Muscle layer of colon (tissue), 2 donors: ENCODE results near the gene CASKIN2.

Experiments used
- H3K27ac ChIP-seq: one replicate; pipeline ENCODE4 v1.7.0; 2013; ENCODE audit warnings: low read depth, mild to moderate bottlenecking, low read length, moderate library complexity
- H3K27me3 ChIP-seq, 2 donors: one replicate each; pipeline ENCODE4 v1.7.0; 2013; ENCODE audit warnings: low read length in 2 of 2, mild to moderate bottlenecking in 2 of 2; ENCODE audit not compliant: insufficient read depth in 2 of 2, control insufficient read depth in 1 of 2
- H3K36me3 ChIP-seq: one replicate; pipeline ENCODE4 v1.7.0; 2013; ENCODE audit warnings: mild to moderate bottlenecking, low read length; ENCODE audit not compliant: insufficient read depth
- H3K4me1 ChIP-seq: one replicate; pipeline ENCODE4 v1.7.0; 2013; ENCODE audit warnings: mild to moderate bottlenecking, low read length; ENCODE audit not compliant: insufficient read depth
- H3K4me3 ChIP-seq, 2 donors: one replicate each; pipeline ENCODE4 v1.7.0; 2013; ENCODE audit warnings: low read length in 2 of 2, low read depth in 1 of 2, mild to moderate bottlenecking in 1 of 2, moderate library complexity in 1 of 2
- H3K9ac ChIP-seq: one replicate; pipeline ENCODE4 v1.7.0; 2013; ENCODE audit warnings: low read length
- H3K9me3 ChIP-seq: one replicate; pipeline ENCODE4 v1.7.0; 2013; ENCODE audit warnings: mild to moderate bottlenecking, low read length
- donor health status: abdominal sarcoma.
- donor health status: Adenocarcinoma of cecum.

Gene CASKIN2

GRCh38 chr17:75501378-75502071 is 13.8 kb downstream of the CASKIN2 start:
- Histone ChIP-seq H3K4me1 (peaks cover 27% of the 10 kb centered on the region), H3K9me3 (no peaks in the 10 kb centered on the region), H3K9ac (no peak overlapping the region), H3K36me3 (peaks cover 42% of the 10 kb centered on the region), H3K27ac (peak overlapping the region; percentile 1), H3K27me3 (no peaks in the 10 kb centered on the region), H3K4me3 (no peak overlapping the region)

- no peaks in the 10 kb centered on the region for H3K9me3 ChIP-seq
- no peak overlapping the region for H3K9ac ChIP-seq
- no peaks in the 10 kb centered on the region for H3K27me3 ChIP-seq
- peak overlapping the region; percentile 57 for H3K27ac ChIP-seq
- H3K4me1 ChIP-seq: peaks cover 27% of the 10 kb centered on the region
- H3K4me3 ChIP-seq: no peak overlapping the region
- H3K36me3 ChIP-seq: peaks cover 42% of the 10 kb centered on the region
Observed at GRCh38 chr17:75500419-75501216, 14.7 kb downstream of the CASKIN2 start.

GRCh38 chr17:75499313-75500022 is 15.9 kb downstream of the CASKIN2 start:
- no peaks in the 10 kb centered on the region for H3K27me3 ChIP-seq
- H3K4me1 ChIP-seq: peaks cover 27% of the 10 kb centered on the region
- H3K9me3 ChIP-seq: no peaks in the 10 kb centered on the region
- H3K27ac ChIP-seq: peak overlapping the region; percentile 46
- H3K36me3 ChIP-seq: peaks cover 44% of the 10 kb centered on the region
- H3K4me3 ChIP-seq: no peak overlapping the region
- no peak overlapping the region for H3K9ac ChIP-seq

DNA sequence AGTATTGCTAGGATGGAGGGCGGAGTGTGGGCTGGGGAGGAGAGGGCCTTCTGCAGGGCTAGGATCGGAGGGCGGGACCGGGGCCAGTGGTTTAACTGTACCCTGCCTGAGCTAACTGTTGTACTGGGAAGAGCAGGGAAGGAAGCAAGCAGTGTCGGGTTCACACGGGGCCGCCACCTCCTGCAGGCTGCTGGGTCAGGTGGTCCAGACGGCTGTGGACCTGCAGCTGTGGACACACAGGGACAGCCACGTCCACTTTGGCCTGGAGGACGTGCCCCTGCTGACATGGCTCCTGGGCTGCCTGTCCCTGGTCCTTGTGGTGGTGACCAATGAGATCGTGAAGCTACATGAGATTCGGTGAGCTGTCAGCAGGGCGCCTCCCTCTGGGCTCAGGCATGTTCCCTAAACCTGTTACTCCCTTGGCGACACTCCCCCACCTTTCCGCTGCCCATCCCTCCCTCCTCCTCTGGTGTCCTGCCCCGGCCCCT is 16.6 kb downstream of the CASKIN2 start:
- H3K9ac ChIP-seq: no peak overlapping the region
- no peak overlapping the region for H3K27ac ChIP-seq
- H3K36me3 ChIP-seq: peaks cover 48% of the 10 kb centered on the region
- no peaks in the 10 kb centered on the region for H3K27me3 ChIP-seq
- H3K9me3 ChIP-seq: no peaks in the 10 kb centered on the region
- no peak overlapping the region for H3K4me3 ChIP-seq
- H3K4me1 ChIP-seq: peaks cover 27% of the 10 kb centered on the region

DNA sequence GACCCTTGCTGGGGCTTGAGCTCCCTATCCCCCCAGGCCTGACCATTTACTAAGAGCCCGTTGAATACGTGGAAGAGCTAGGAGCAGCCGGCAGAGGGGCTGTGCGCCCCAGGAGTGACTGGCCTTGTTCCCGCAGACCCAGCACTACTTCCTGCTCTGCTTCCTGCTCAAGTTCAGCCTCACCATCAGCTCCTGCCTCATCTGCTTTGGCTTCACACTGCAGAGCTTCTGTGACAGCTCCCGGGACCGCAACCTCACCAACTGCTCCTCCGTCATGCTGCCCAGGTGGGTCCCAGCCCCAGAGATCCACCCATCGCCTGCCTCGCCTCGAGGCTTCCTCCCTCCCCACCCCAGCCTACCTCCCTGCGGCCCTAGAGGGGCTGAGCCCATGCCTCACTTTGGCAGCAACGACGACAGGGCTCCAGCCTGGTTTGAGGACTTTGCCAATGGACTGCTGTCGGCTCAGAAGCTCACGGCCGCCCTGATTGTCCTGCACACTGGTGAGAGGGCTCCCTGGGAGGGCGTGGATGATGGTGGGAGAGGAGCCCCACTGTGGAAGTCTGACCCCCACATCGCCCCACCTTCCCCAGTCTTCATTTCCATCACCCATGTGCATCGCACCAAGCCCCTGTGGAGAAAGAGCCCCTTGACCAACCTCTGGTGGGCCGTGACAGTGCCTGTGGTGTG is 17.2 kb downstream of the CASKIN2 start:
- no peak overlapping the region for H3K4me3 ChIP-seq
- H3K9ac ChIP-seq: no peak overlapping the region
- no peaks in the 10 kb centered on the region for H3K9me3 ChIP-seq
- H3K27me3 ChIP-seq: no peaks in the 10 kb centered on the region
- peaks cover 27% of the 10 kb centered on the region for H3K4me1 ChIP-seq
- H3K27ac ChIP-seq: no peak overlapping the region
- H3K36me3 ChIP-seq: peaks cover 54% of the 10 kb centered on the region

- no peak overlapping the region for H3K4me3 ChIP-seq
- H3K4me1 ChIP-seq: peaks cover 16% of the 10 kb centered on the region
- no peak overlapping the region for H3K9ac ChIP-seq
- H3K27ac ChIP-seq: no peak overlapping the region
- no peaks in the 10 kb centered on the region for H3K27me3 ChIP-seq
- peaks cover 74% of the 10 kb centered on the region for H3K36me3 ChIP-seq
- H3K9me3 ChIP-seq: no peaks in the 10 kb centered on the region
Observed at GRCh38 chr17:75496005-75496404, 19.3 kb downstream of the CASKIN2 start.

- no peaks in the 10 kb centered on the region for H3K9me3 ChIP-seq
- peaks cover 80% of the 10 kb centered on the region for H3K36me3 ChIP-seq
- peaks cover 5% of the 10 kb centered on the region for H3K4me1 ChIP-seq
- H3K4me3 ChIP-seq: no peak overlapping the region
- no peaks in the 10 kb centered on the region for H3K27me3 ChIP-seq
- no peak overlapping the region for H3K27ac ChIP-seq
- no peak overlapping the region for H3K9ac ChIP-seq
Observed at GRCh38 chr17:75494326-75494877, 20.9 kb downstream of the CASKIN2 start.

- Histone ChIP-seq H3K9me3 (no peaks in the 10 kb centered on the region), H3K9ac (no peak overlapping the region), H3K27ac (no peak overlapping the region), H3K36me3 (peaks cover 77% of the 10 kb centered on the region), H3K4me3 (no peak overlapping the region), H3K27me3 (no peaks in the 10 kb centered on the region), H3K4me1 (no peaks in the 10 kb centered on the region)
Observed at GRCh38 chr17:75493476-75494129, 21.7 kb downstream of the CASKIN2 start.

GRCh38 chr17:75492555-75493168 is 22.7 kb downstream of the CASKIN2 start:
- Histone ChIP-seq H3K9ac (no peak overlapping the region), H3K4me3 (no peak overlapping the region), H3K4me1 (no peaks in the 10 kb centered on the region), H3K36me3 (peaks cover 67% of the 10 kb centered on the region), H3K9me3 (no peaks in the 10 kb centered on the region), H3K27ac (no peak overlapping the region), H3K27me3 (no peaks in the 10 kb centered on the region)

GRCh38 chr17:75491680-75492079 is 23.7 kb downstream of the CASKIN2 start:
- Histone ChIP-seq H3K4me1 (peaks cover 8% of the 10 kb centered on the region), H3K9ac (no peak overlapping the region), H3K36me3 (peaks cover 61% of the 10 kb centered on the region), H3K27ac (no peak overlapping the region), H3K9me3 (no peaks in the 10 kb centered on the region), H3K4me3 (no peak overlapping the region), H3K27me3 (no peaks in the 10 kb centered on the region)
